DND-41 (cell line): ENCODE data around the gene FAM13A.

ENCODE experiments used
- EZH2 ChIP-seq: IDR thresholded peaks from 3 replicates; pipeline ENCODE4 v1.6.1; 2012; ENCODE audit warnings: borderline replicate concordance, low read depth, mild to moderate bottlenecking, moderate library complexity, low read length, inconsistent platforms; ENCODE audit not compliant: severe bottlenecking
- TF ChIP-seq, protein P1 (sequence below): IDR thresholded peaks from 2 replicates; pipeline ENCODE4 v1.5.1; 2012; ENCODE audit warnings: borderline replicate concordance, low read length, moderate library complexity, mild to moderate bottlenecking; ENCODE audit not compliant: poor library complexity, severe bottlenecking; ENCODE audit errors: extremely low read depth

DNA sequence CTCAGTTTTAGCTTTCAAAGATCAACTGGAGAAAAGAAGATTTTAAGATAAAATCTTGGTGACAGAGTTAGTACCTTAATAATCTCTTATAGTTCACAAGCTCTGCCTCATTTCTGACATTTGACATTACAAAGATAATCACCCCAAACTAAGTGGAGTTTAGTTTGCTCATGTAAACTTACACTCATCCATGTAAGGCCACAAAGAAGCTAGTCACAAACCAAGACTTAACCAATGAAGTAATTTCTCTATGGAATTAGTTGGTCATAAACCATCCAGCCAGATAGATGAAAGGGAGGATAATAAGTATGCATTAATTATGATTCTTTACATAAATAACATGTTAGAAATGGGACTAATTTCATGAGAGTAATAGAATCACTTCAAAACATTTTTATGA is 159.2 kb downstream of the FAM13A start:
- TF ChIP-seq, protein P1, sequence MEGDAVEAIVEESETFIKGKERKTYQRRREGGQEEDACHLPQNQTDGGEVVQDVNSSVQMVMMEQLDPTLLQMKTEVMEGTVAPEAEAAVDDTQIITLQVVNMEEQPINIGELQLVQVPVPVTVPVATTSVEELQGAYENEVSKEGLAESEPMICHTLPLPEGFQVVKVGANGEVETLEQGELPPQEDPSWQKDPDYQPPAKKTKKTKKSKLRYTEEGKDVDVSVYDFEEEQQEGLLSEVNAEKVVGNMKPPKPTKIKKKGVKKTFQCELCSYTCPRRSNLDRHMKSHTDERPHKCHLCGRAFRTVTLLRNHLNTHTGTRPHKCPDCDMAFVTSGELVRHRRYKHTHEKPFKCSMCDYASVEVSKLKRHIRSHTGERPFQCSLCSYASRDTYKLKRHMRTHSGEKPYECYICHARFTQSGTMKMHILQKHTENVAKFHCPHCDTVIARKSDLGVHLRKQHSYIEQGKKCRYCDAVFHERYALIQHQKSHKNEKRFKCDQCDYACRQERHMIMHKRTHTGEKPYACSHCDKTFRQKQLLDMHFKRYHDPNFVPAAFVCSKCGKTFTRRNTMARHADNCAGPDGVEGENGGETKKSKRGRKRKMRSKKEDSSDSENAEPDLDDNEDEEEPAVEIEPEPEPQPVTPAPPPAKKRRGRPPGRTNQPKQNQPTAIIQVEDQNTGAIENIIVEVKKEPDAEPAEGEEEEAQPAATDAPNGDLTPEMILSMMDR: no peak
- TF ChIP-seq EZH2: no peak
